HepG2 (cell line): ENCODE results near the gene SCARF1. TPM values are rescaled to one million over a fixed set of nuclear protein-coding genes. Genes with fewer than 3 reads are reported as not detected.

Source experiments
- ATF6 ChIP-seq: sonication (generic); formaldehyde crosslinking; conservative IDR thresholded peaks from 2 replicates; pipeline ENCODE4 v1.4.0; 2020; ENCODE audit warnings: missing genetic modification reagents
- IRF1 ChIP-seq: sonication (generic); formaldehyde crosslinking; IDR thresholded peaks from 2 replicates; pipeline ENCODE4 v1.4.0; 2020; ENCODE audit warnings: low read depth, mild to moderate bottlenecking, missing genetic modification reagents
- KLF9 ChIP-seq: IDR thresholded peaks from 2 replicates; pipeline ENCODE4 v1.6.1; 2016; ENCODE audit warnings: low read depth
- KMT2B ChIP-seq: IDR thresholded peaks from 2 replicates; pipeline ENCODE4 v1.6.1; 2016; ENCODE audit warnings: missing genetic modification reagents, missing compliant biosample characterization
- LBX2 ChIP-seq: sonication (generic); formaldehyde crosslinking; IDR thresholded peaks from 2 replicates; pipeline ENCODE4 v1.5.0; 2020; ENCODE audit warnings: missing genetic modification reagents, mild to moderate bottlenecking, borderline replicate concordance
- MYC ChIP-seq: sonication (generic); formaldehyde crosslinking; IDR thresholded peaks from 2 replicates; pipeline ENCODE4 v1.9.0; 2021; ENCODE audit warnings: missing genetic modification reagents, borderline replicate concordance
- PBX2 ChIP-seq: IDR thresholded peaks from 2 replicates; pipeline ENCODE4 v1.6.1; 2016; ENCODE audit warnings: control low read depth
- RFX1 ChIP-seq: fragments of 450-650 bp; IDR thresholded peaks from 2 replicates; pipeline ENCODE4 v1.6.1; 2017
- RXRB ChIP-seq: IDR thresholded peaks from 2 replicates; pipeline ENCODE4 v1.6.1; 2016; ENCODE audit warnings: borderline replicate concordance, missing genetic modification reagents, missing compliant biosample characterization
- SAFB2 ChIP-seq: sonication (generic); formaldehyde crosslinking; IDR thresholded peaks from 2 replicates; pipeline ENCODE4 v1.5.1; 2020; ENCODE audit warnings: missing genetic modification reagents, low read depth, mild to moderate bottlenecking, borderline replicate concordance
- STAT6 ChIP-seq: sonication (generic); formaldehyde crosslinking; IDR thresholded peaks from 2 replicates; pipeline ENCODE4 v1.4.0; 2020; ENCODE audit warnings: missing genetic modification reagents, mild to moderate bottlenecking, borderline replicate concordance
- TARDBP ChIP-seq: sonication (generic); formaldehyde crosslinking; IDR thresholded peaks from 2 replicates; pipeline ENCODE4 v1.8.0; 2022; ENCODE audit warnings: mild to moderate bottlenecking, missing genetic modification reagents
- ZBTB4 ChIP-seq: sonication (generic); formaldehyde crosslinking; IDR thresholded peaks from 2 replicates; pipeline ENCODE4 v1.4.0; 2020; ENCODE audit warnings: missing genetic modification reagents, mild to moderate bottlenecking, borderline replicate concordance
- ZIK1 ChIP-seq: sonication (generic); formaldehyde crosslinking; IDR thresholded peaks from 2 replicates; pipeline ENCODE4 v1.5.0; 2020; ENCODE audit warnings: mild to moderate bottlenecking, low read depth, missing genetic modification reagents, borderline replicate concordance
- ZNF451 ChIP-seq: sonication (generic); formaldehyde crosslinking; IDR thresholded peaks from 2 replicates; pipeline ENCODE4 v1.5.0; 2020; ENCODE audit warnings: mild to moderate bottlenecking, missing genetic modification reagents
- ZNF781 ChIP-seq: sonication (generic); formaldehyde crosslinking; IDR thresholded peaks from 2 replicates; pipeline ENCODE4 v1.5.1; 2020; ENCODE audit warnings: borderline replicate concordance, mild to moderate bottlenecking, missing genetic modification reagents; ENCODE audit errors: not compliant biosample characterization
- polyA plus RNA-seq, 8 experiments: library from polyadenylated mRNA; depleted of rRNA in 3 of 8; stranded (reverse) in 7 of 8; unstranded in 1 of 8; fragments of >200 nt; fragmentation: Illumina TruSeq in 4 of 8; extraction: Trizol in 4 of 8; gene quantifications; 2 replicates each; pipeline versions ENCODE4 v1.2.1 to v1.2.3, GENCODE V29; 2011 to 2016; ENCODE audit warnings: low read depth in 4 of 8, missing spikeins in 1 of 8, mixed read lengths in 1 of 8; ENCODE audit not compliant: insufficient read depth in 1 of 8
- total RNA-seq, 5 experiments: library from RNA; depleted of rRNA; stranded (reverse); fragments of >200 nt; fragmentation: Illumina TruSeq; extraction: Trizol; gene quantifications; 2 replicates each; pipeline ENCODE4 v1.2.3, GENCODE V29; 2016; ENCODE audit warnings: low read depth in 1 of 5

Gene SCARF1
- total and polyA plus RNA-seq, 2 of the 13 experiments (the other 11 are each of a cell fraction or from before 2014, with no cell fraction given), result 0.24 to 0.71 TPM

GRCh38 chr17:1627982-1628855 is 17.3 kb downstream of the SCARF1 start, which contains the start of gene SLC43A2 (continued):
- TF ChIP-seq STAT6 (CRISPR knock-in tag) (no peak), KLF9 (CRISPR knock-in tag) (no peak), KMT2B (CRISPR knock-in tag) (no peak; the same call in 1 of the 2 replicates), RXRB (CRISPR knock-in tag) (no peak), PBX2 (no peak), RFX1 (peak; percentile 39; the same call in 1 of the 2 replicates), ATF6 (CRISPR knock-in tag) (no peak), ZNF451 (CRISPR knock-in tag) (peak; percentile 58; the same call in 1 of the 2 replicates), MYC (peak; percentile 34; the same call in 1 of the 2 replicates), SAFB2 (CRISPR knock-in tag) (no peak), IRF1 (no peak), TARDBP (CRISPR knock-in tag) (no peak; the same call in 1 of the 2 replicates), ZBTB4 (CRISPR knock-in tag) (no peak), ZNF781 (CRISPR knock-in tag) (no peak), ZIK1 (peak; percentile 92), LBX2 (peak; percentile 70; the same call in 1 of the 2 replicates)
